Measurements from ENCODE around the gene STARD7. TPM values are rescaled to one million over a fixed set of nuclear protein-coding genes. Genes with fewer than 3 reads are reported as not detected.
A peak's percentile ranks its signal among the peaks of the same experiment; 100 is the strongest.

The STARD7 gene
- total RNA-seq, 2 donors from 2014 or later, result 145 to 159 TPM

GRCh38 chr2:96241227-96241626 lies 32.6 kb upstream of the STARD7 start:
- Histone ChIP-seq H3K27ac (ENCODE audit: low read depth, low read length) (no peak overlapping the region), H3K9me3 (ENCODE audit: control insufficient read depth, low read length) (no peaks in the 10 kb centered on the region), H3K9ac (ENCODE audit: extremely low read depth, low read length, poor library complexity, severe bottlenecking) (no peak overlapping the region), H3K4me1 (ENCODE audit: control insufficient read depth, insufficient read depth, low read length) (no peaks in the 10 kb centered on the region), H3K27me3 (ENCODE audit: control insufficient read depth, insufficient read depth, low read length, poor library complexity, severe bottlenecking) (no peaks in the 10 kb centered on the region), H3K36me3 (ENCODE audit: control insufficient read depth, insufficient read depth, low read length) (no peaks in the 10 kb centered on the region), H3K4me3 (ENCODE audit: low read length) (no peak overlapping the region)
- WGBS, 2 experiments (ENCODE audit: insufficient coverage in 1 of 2, insufficient read length in 1 of 2), result 64 to 83% methylated on average over 2 of the region's 2 CpGs
- peak; percentile 67 for TF ChIP-seq CTCF (conservative IDR thresholded peaks at IDR 0.05)
- DNase-seq, result peak; percentile 79
- H3K4me3 Mint-ChIP-seq, result no peak overlapping the region
- H3K27me3 Mint-ChIP-seq (ENCODE audit: insufficient read depth), result peaks cover 1% of the 10 kb centered on the region
- no peaks in the 10 kb centered on the region for H3K9me3 Mint-ChIP-seq
- peaks cover 10% of the 10 kb centered on the region for H3K36me3 Mint-ChIP-seq (ENCODE audit: low read depth)
- no peak overlapping the region for H3K27ac Mint-ChIP-seq
- peaks cover 7% of the 10 kb centered on the region for H3K4me1 Mint-ChIP-seq

- Mint-ChIP-seq H3K27ac (no peak overlapping the region), H3K9me3 (no peaks in the 10 kb centered on the region), H3K27me3 (ENCODE audit: insufficient read depth) (no peaks in the 10 kb centered on the region), H3K36me3 (ENCODE audit: low read depth) (peaks cover 10% of the 10 kb centered on the region), H3K4me3 (no peak overlapping the region), H3K4me1 (peaks cover 7% of the 10 kb centered on the region)
- H3K9me3 ChIP-seq (ENCODE audit: control insufficient read depth, low read length), result no peaks in the 10 kb centered on the region
- no peaks in the 10 kb centered on the region for H3K27me3 ChIP-seq (ENCODE audit: control insufficient read depth, insufficient read depth, low read length, poor library complexity, severe bottlenecking)
- H3K27ac ChIP-seq (ENCODE audit: low read depth, low read length), result no peak overlapping the region
- H3K9ac ChIP-seq (ENCODE audit: extremely low read depth, low read length, poor library complexity, severe bottlenecking), result no peak overlapping the region
- no peaks in the 10 kb centered on the region for H3K36me3 ChIP-seq (ENCODE audit: control insufficient read depth, insufficient read depth, low read length)
- 91 to 98% methylated on average over 8 to 9 of the region's 9 CpGs for whole genome bisulfite sequencing, 2 experiments (ENCODE audit: insufficient coverage in 1 of 2, insufficient read length in 1 of 2)
- H3K4me1 ChIP-seq (ENCODE audit: control insufficient read depth, insufficient read depth, low read length), result no peaks in the 10 kb centered on the region
- DNase-seq, result no peak
- H3K4me3 ChIP-seq (ENCODE audit: low read length), result no peak overlapping the region
- TF ChIP-seq CTCF (conservative IDR thresholded peaks at IDR 0.05), result no peak
Measured at GRCh38 chr2:96240341-96241038, 31.9 kb upstream of the STARD7 start.

- H3K27me3 ChIP-seq (ENCODE audit: control insufficient read depth, insufficient read depth, low read length, poor library complexity, severe bottlenecking), result no peaks in the 10 kb centered on the region
- no peak overlapping the region for H3K4me3 ChIP-seq (ENCODE audit: low read length)
- H3K9ac ChIP-seq (ENCODE audit: extremely low read depth, low read length, poor library complexity, severe bottlenecking), result no peak overlapping the region
- H3K27me3 Mint-ChIP-seq (ENCODE audit: insufficient read depth), result no peaks in the 10 kb centered on the region
- H3K4me1 Mint-ChIP-seq, result peaks cover 7% of the 10 kb centered on the region
- TF ChIP-seq CTCF (conservative IDR thresholded peaks at IDR 0.05), result no peak
- no peak overlapping the region for H3K4me3 Mint-ChIP-seq
- no peaks in the 10 kb centered on the region for H3K9me3 ChIP-seq (ENCODE audit: control insufficient read depth, low read length)
- no peak for DNase-seq
- H3K27ac Mint-ChIP-seq, result no peak overlapping the region
- no peaks in the 10 kb centered on the region for H3K9me3 Mint-ChIP-seq
- H3K36me3 Mint-ChIP-seq (ENCODE audit: low read depth), result peaks cover 8% of the 10 kb centered on the region
- H3K4me1 ChIP-seq (ENCODE audit: control insufficient read depth, insufficient read depth, low read length), result no peaks in the 10 kb centered on the region
- no peaks in the 10 kb centered on the region for H3K36me3 ChIP-seq (ENCODE audit: control insufficient read depth, insufficient read depth, low read length)
- 91 to 94% methylated on average over 9 of the region's 9 CpGs for WGBS, 2 experiments (ENCODE audit: insufficient coverage in 1 of 2, insufficient read length in 1 of 2)
- H3K27ac ChIP-seq (ENCODE audit: low read depth, low read length), result no peak overlapping the region
Measured at GRCh38 chr2:96239745-96240264, 31.2 kb upstream of the STARD7 start.

Data from endodermal cell (in vitro differentiated cells).